Right lobe of liver (tissue), 6 donors: ENCODE measurements around the gene HSP90AA1. TPM values are rescaled to one million over a fixed set of nuclear protein-coding genes. Genes with fewer than 3 reads are reported as not detected.

ENCODE experiments used
- ATAC-seq, 4 donors: fragments of 200-7000 bp; cut with Tn5 transposase; one replicate each; pipeline ENCODE4 v1.9.1; 2020; ENCODE audit warnings: mild to moderate bottlenecking in 4 of 4, moderate library complexity in 4 of 4
- DNase-seq, 3 donors: peaks; one replicate each; pipeline ENCODE4 v3.0.0-alpha.2; 2020
- H3K27ac ChIP-seq, 3 donors: fragments of 200-600 bp; one replicate each; pipeline ENCODE4 v1.8.0; 2022
- H3K27me3 ChIP-seq, 2 donors: fragments of 200-600 bp; one replicate each; pipeline ENCODE4 v1.8.0; 2022
- H3K36me3 ChIP-seq, 4 donors: fragments of 200-600 bp; sonication (generic) in 1 of 4; one replicate each; pipeline versions ENCODE4 v1.5.1 to v1.8.0; 2017 to 2022; ENCODE audit warnings: control low read depth in 1 of 4
- H3K4me1 ChIP-seq, 4 donors: fragments of 200-600 bp; sonication (generic) in 1 of 4; one replicate each; pipeline versions ENCODE4 v1.5.1 to v1.8.0; 2017 to 2022; ENCODE audit warnings: control low read depth in 1 of 4
- H3K4me3 ChIP-seq, 3 donors: fragments of 200-600 bp; one replicate each; pipeline ENCODE4 v1.8.0; 2022
- H3K9me3 ChIP-seq, 4 donors: fragments of 200-600 bp; sonication (generic) in 1 of 4; one replicate each; pipeline versions ENCODE4 v1.5.1 to v1.8.0; 2017 to 2022; ENCODE audit warnings: control low read depth in 1 of 4
- CTCF ChIP-seq, 4 donors: fragments of 200-600 bp in 3 of 4; fragments of 450-650 bp in 1 of 4; IDR thresholded peaks; one replicate each; pipeline versions ENCODE4 v1.5.1 to v1.8.0; 2016 to 2022; ENCODE audit warnings: antibody characterized with exemption in 4 of 4, mild to moderate bottlenecking in 2 of 4
- POLR2A ChIP-seq: fragments of 450-650 bp; IDR thresholded peaks from one replicate; pipeline ENCODE4 v1.6.1; 2017; ENCODE audit warnings: antibody characterized with exemption, mild to moderate bottlenecking
- WGBS: methylation state at CpG from one replicate; pipeline ENCODE4 v1.1.6; 2018; ENCODE audit warnings: low coverage, low lambda C conversion rate; ENCODE audit not compliant: insufficient coverage; ENCODE audit errors: missing lambda C conversion rate; 5-methylcytosine and 5-hydroxymethylcytosine counted together
- intact Hi-C, 2 donors: fragments of 100-400 bp; cut with DNase I; formaldehyde crosslinking; loops; one replicate each; pipeline versions ENCODE4 v1.11.2 to v1.14.1; 2022
- total RNA-seq, 6 experiments: library from RNA; depleted of rRNA in 2 of 6; stranded (reverse); fragments of >200 nt in 2 of 6; fragmentation: NEBNext Ultra II Directional in 3 of 6; extraction: Animal tissue kit (Norgen Biotek cat#: 25700) in 3 of 6; gene quantifications; one replicate each; pipeline versions ENCODE4 v1.1.0 to v1.2.4, GENCODE V29; 2016 to 2023
- donor health status: DM: no; HTN: yes; CAD: no.
- donor health status: DM: no; HTN: no; CAD: no.
- donor health status: DM: no; HTN: no; CAD: no.
- donor health status: DM: no; HTN: yes; CAD: no.
- donor health status: DM: no; HTN: yes; CAD: no.

The HSP90AA1 gene
- total RNA-seq, 6 experiments from 2014 or later: 118 to 672 (median 325) TPM

- DNase-seq (no peak), ATAC-seq (no peak)
- 49% methylated on average over 3 of the region's 7 CpGs for WGBS
- TF ChIP-seq CTCF (IDR thresholded peaks at IDR 0.05): no peak
- no peak for TF ChIP-seq POLR2A
- Histone ChIP-seq H3K9me3 (no peaks in the 10 kb centered on the region), H3K36me3 (no peaks in the 10 kb centered on the region), H3K27ac (no peak overlapping the region), H3K4me3 (no peak overlapping the region), H3K27me3 (no peaks in the 10 kb centered on the region), H3K4me1 (no peaks in the 10 kb centered on the region)
- intact Hi-C loops: loop anchor here in 1 of 2 donors (5.0 to 10.0 kb wide), 2 partner anchors 50 to 393 kb away; no protein-coding TSS in a partner anchor
These were observed 10.7 kb upstream of the HSP90AA1 start for GRCh38 chr14:102097441-102098135.

GRCh38 chr14:102096569-102097188, 9.8 kb upstream of the HSP90AA1 start:
- no peaks in the 10 kb centered on the region for H3K36me3 ChIP-seq
- no peaks in the 10 kb centered on the region for H3K27me3 ChIP-seq
- no peak overlapping the region for H3K4me3 ChIP-seq
- no peaks in the 10 kb centered on the region for H3K9me3 ChIP-seq
- intact Hi-C loops: loop anchor here in 1 of 2 donors (5.0 to 10.0 kb wide), 2 partner anchors 49 to 392 kb away; no protein-coding TSS in a partner anchor
- ATAC-seq (peak; percentile 91 to 94 (median 92)), DNase-seq (peak; percentile 83 to 84 (median 83))
- 24% methylated on average over 11 of the region's 12 CpGs for WGBS
- no peak overlapping the region for H3K27ac ChIP-seq
- H3K4me1 ChIP-seq: no peaks in the 10 kb centered on the region
- TF ChIP-seq CTCF (IDR thresholded peaks at IDR 0.05): peak; percentile 76 to 90 (median 83)
- no peak for TF ChIP-seq POLR2A

GRCh38 chr14:102095871-102096568, 9.2 kb upstream of the HSP90AA1 start:
- intact Hi-C loops: loop anchor here in 1 of 2 donors (5.0 to 10.0 kb wide), 2 partner anchors 49 to 391 kb away; no protein-coding TSS in a partner anchor
- H3K9me3 ChIP-seq: no peaks in the 10 kb centered on the region
- TF ChIP-seq POLR2A: no peak
- no peak for TF ChIP-seq CTCF (IDR thresholded peaks at IDR 0.05)
- 49% methylated on average over 8 of the region's 8 CpGs for WGBS
- no peaks in the 10 kb centered on the region for H3K27me3 ChIP-seq
- ATAC-seq: peak in 1 of 4 donors; percentile 14
- H3K4me1 ChIP-seq: no peaks in the 10 kb centered on the region
- H3K36me3 ChIP-seq: no peaks in the 10 kb centered on the region
- no peak overlapping the region for H3K27ac ChIP-seq
- no peak overlapping the region for H3K4me3 ChIP-seq
- DNase-seq: no peak

- Histone ChIP-seq H3K27me3 (no peaks in the 10 kb centered on the region), H3K36me3 (no peaks in the 10 kb centered on the region), H3K4me3 (no peak overlapping the region), H3K9me3 (no peaks in the 10 kb centered on the region), H3K27ac (no peak overlapping the region), H3K4me1 (no peaks in the 10 kb centered on the region)
- 77% methylated on average over 1 of the region's 6 CpGs for WGBS
- TF ChIP-seq CTCF (IDR thresholded peaks at IDR 0.05): no peak
- no peak for TF ChIP-seq POLR2A
- DNase-seq: peak in 1 of 3 donors; percentile 40
- intact Hi-C loops: loop anchor here in 1 of 2 donors (5.0 to 10.0 kb wide), 2 partner anchors 48 to 391 kb away; no protein-coding TSS in a partner anchor
- ATAC-seq: no peak
These were observed 8.5 kb upstream of the HSP90AA1 start for GRCh38 chr14:102095231-102095870.
